Liver (tissue), 9 donors: Measurements from ENCODE around the gene NR2F1. TPM values are rescaled to one million over a fixed set of nuclear protein-coding genes. Genes with fewer than 3 reads are reported as not detected.

Experiments
- DNase-seq: peaks from one replicate; pipeline ENCODE4 v3.0.0-alpha.2; 2017; ENCODE audit warnings: low spot score
- H3K27ac ChIP-seq, 2 donors: one replicate each; pipeline ENCODE4 v1.7.0; 2013; ENCODE audit warnings: inconsistent platforms in 2 of 2, low read length in 2 of 2, control low read depth in 1 of 2, low read depth in 1 of 2, mild to moderate bottlenecking in 1 of 2
- H3K27me3 ChIP-seq, 4 donors: one replicate each; pipeline versions ENCODE4 v1.6.1 to v1.7.0; 2013; ENCODE audit warnings: low read length in 3 of 4, inconsistent platforms in 1 of 4, mild to moderate bottlenecking in 1 of 4, moderate library complexity in 1 of 4; ENCODE audit not compliant: control insufficient read depth in 4 of 4, insufficient read depth in 4 of 4
- H3K36me3 ChIP-seq, 4 donors: one replicate each; pipeline versions ENCODE4 v1.6.1 to v1.7.0; 2013; ENCODE audit warnings: low read length in 3 of 4, mild to moderate bottlenecking in 3 of 4, low read depth in 1 of 4, moderate library complexity in 1 of 4; ENCODE audit not compliant: control insufficient read depth in 4 of 4, insufficient read depth in 3 of 4
- H3K4me1 ChIP-seq, 4 donors: one replicate each; pipeline versions ENCODE4 v1.6.1 to v1.7.0; 2013; ENCODE audit warnings: low read length in 3 of 4, mild to moderate bottlenecking in 3 of 4, moderate library complexity in 1 of 4; ENCODE audit not compliant: control insufficient read depth in 4 of 4, insufficient read depth in 4 of 4
- H3K4me3 ChIP-seq, 3 donors: one replicate each; pipeline versions ENCODE4 v1.6.1 to v1.7.0; 2013; ENCODE audit warnings: low read length in 3 of 3, control low read depth in 1 of 3, low read depth in 1 of 3, mild to moderate bottlenecking in 1 of 3
- H3K9ac ChIP-seq, 2 donors: one replicate each; pipeline ENCODE4 v1.7.0; 2013; ENCODE audit warnings: low read length in 2 of 2, mild to moderate bottlenecking in 2 of 2, moderate library complexity in 2 of 2, control low read depth in 1 of 2, low read depth in 1 of 2
- H3K9me3 ChIP-seq, 4 donors: one replicate each; pipeline versions ENCODE4 v1.6.1 to v1.7.0; 2013; ENCODE audit warnings: low read length in 3 of 4; ENCODE audit not compliant: control insufficient read depth in 4 of 4
- CTCF ChIP-seq: fragments of 150-350 bp; IDR thresholded peaks from 2 replicates; pipeline ENCODE4 v1.5.1; 2017; ENCODE audit warnings: improper control_type of control experiment, low read depth, low read length; ENCODE audit not compliant: missing input control
- EGR1 ChIP-seq, 2 donors: IDR thresholded peaks; 2 replicates each; pipeline ENCODE4 v1.6.1; 2016 to 2018; ENCODE audit warnings: antibody characterized with exemption in 2 of 2, low read depth in 2 of 2
- FOXA2 ChIP-seq: IDR thresholded peaks from 2 replicates; pipeline ENCODE4 v1.6.1; 2016; ENCODE audit warnings: antibody characterized with exemption
- HNF4G ChIP-seq: IDR thresholded peaks from 2 replicates; pipeline ENCODE4 v1.6.1; 2016; ENCODE audit warnings: antibody characterized with exemption
- JUND ChIP-seq, 2 donors: IDR thresholded peaks; 2 replicates each; pipeline ENCODE4 v1.6.1; 2016; ENCODE audit warnings: antibody characterized with exemption in 2 of 2
- NR2F2 ChIP-seq: IDR thresholded peaks from 2 replicates; pipeline ENCODE4 v1.6.1; 2016; ENCODE audit warnings: antibody characterized with exemption
- RAD21 ChIP-seq, 2 donors: IDR thresholded peaks; 2 replicates each; pipeline ENCODE4 v1.6.1; 2016; ENCODE audit warnings: antibody characterized with exemption in 2 of 2, mild to moderate bottlenecking in 2 of 2
- RXRA ChIP-seq, 2 donors: IDR thresholded peaks; 2 replicates each; pipeline ENCODE4 v1.6.1; 2017 to 2018; ENCODE audit warnings: antibody characterized with exemption in 2 of 2, mild to moderate bottlenecking in 1 of 2
- SP1 ChIP-seq: IDR thresholded peaks from 2 replicates; pipeline ENCODE4 v1.6.1; 2018; ENCODE audit warnings: antibody characterized with exemption, mild to moderate bottlenecking
- TAF1 ChIP-seq: conservative IDR thresholded peaks from 2 replicates; pipeline ENCODE4 v1.6.1; 2016; ENCODE audit warnings: antibody characterized with exemption, mild to moderate bottlenecking
- YY1 ChIP-seq: IDR thresholded peaks from 2 replicates; pipeline ENCODE4 v1.6.1; 2016; ENCODE audit warnings: antibody characterized with exemption, mild to moderate bottlenecking
- WGBS: extraction: QIAGEN DNeasy Blood & Tissue Kit; methylation state at CpG from one replicate; pipeline ENCODE4 v1.1.7; 2013; 5-methylcytosine and 5-hydroxymethylcytosine counted together
- polyA plus RNA-seq, 2 donors: library from polyadenylated mRNA; stranded (reverse) in 1 of 2; unstranded in 1 of 2; fragments of 200-250 nt in 1 of 2; fragments of >200 nt in 1 of 2; fragmentation: Nextera tagmentation in 1 of 2; extraction: Ambion mirVana in 1 of 2; gene quantifications; one replicate each; pipeline versions ENCODE4 v1.2.1 to v1.2.3, GENCODE V29; 2013 to 2015
- total RNA-seq, 2 donors: library from RNA; depleted of rRNA; stranded (reverse); fragments of >200 nt; gene quantifications; one replicate each; pipeline ENCODE4 v1.2.3, GENCODE V29; 2014
- TF ChIP-seq, protein P1 (sequence below): IDR thresholded peaks from 2 replicates; pipeline ENCODE4 v1.6.1; 2016; ENCODE audit warnings: antibody characterized with exemption
- donor health status: healthy.
- donor health status: healthy.
- donor health status: healthy.
- donor health status: healthy.
- donor health status: healthy.

The NR2F1 gene
- total and polyA plus RNA-seq, 4 donors = 3.9 to 13.0 (median 10.6) TPM

GRCh38 chr5:93577854-93578812 is 4.9 kb upstream of the NR2F1 start:
- H3K27me3 ChIP-seq = peaks cover 2 to 27% (median 5%) of the 10 kb centered on the region in 4 donors
- no peak for DNase-seq
- H3K36me3 ChIP-seq = no peaks in the 10 kb centered on the region
- WGBS = 62% methylated on average over 25 of the region's 25 CpGs
- H3K9ac ChIP-seq = no peak overlapping the region
- H3K9me3 ChIP-seq = no peaks in the 10 kb centered on the region
- no peak overlapping the region for H3K4me3 ChIP-seq
- H3K4me1 ChIP-seq = peaks cover 2 to 34% (median 21%) of the 10 kb centered on the region in 4 donors
- TF ChIP-seq CTCF (no peak), RXRA (IDR thresholded peaks at IDR 0.05) (no peak), JUND (IDR thresholded peaks at IDR 0.05) (no peak), NR2F2 (no peak), SP1 (no peak), FOXA2 (no peak), RAD21 (IDR thresholded peaks at IDR 0.05) (no peak), EGR1 (IDR thresholded peaks at IDR 0.05; ENCODE audit: low read depth in 2 of 2) (no peak), TAF1 (no peak), YY1 (no peak)
- TF ChIP-seq, protein P1, sequence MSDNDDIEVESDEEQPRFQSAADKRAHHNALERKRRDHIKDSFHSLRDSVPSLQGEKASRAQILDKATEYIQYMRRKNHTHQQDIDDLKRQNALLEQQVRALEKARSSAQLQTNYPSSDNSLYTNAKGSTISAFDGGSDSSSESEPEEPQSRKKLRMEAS = no peak
- peak overlapping the region; percentile 58 to 86 for H3K27ac ChIP-seq

- H3K27ac ChIP-seq = peak overlapping the region; percentile 58 to 86
- no peaks in the 10 kb centered on the region for H3K36me3 ChIP-seq
- no peaks in the 10 kb centered on the region for H3K9me3 ChIP-seq
- H3K4me1 ChIP-seq = peaks cover 2 to 42% (median 27%) of the 10 kb centered on the region in 4 donors
- H3K4me3 ChIP-seq = peak overlapping the region in 1 of 3 donors; percentile 56
- H3K9ac ChIP-seq = no peak overlapping the region
- 20% methylated on average over 49 of the region's 49 CpGs for WGBS
- DNase-seq = no peak
- H3K27me3 ChIP-seq = peaks cover 1 to 21% (median 3%) of the 10 kb centered on the region in 4 donors
- TF ChIP-seq HNF4G (no peak), RAD21 (IDR thresholded peaks at IDR 0.05) (peak in 1 of 2 donors; percentile 14), NR2F2 (peak; percentile 13)
These were observed 4.0 kb upstream of the NR2F1 start for GRCh38 chr5:93578813-93579691.

DNA sequence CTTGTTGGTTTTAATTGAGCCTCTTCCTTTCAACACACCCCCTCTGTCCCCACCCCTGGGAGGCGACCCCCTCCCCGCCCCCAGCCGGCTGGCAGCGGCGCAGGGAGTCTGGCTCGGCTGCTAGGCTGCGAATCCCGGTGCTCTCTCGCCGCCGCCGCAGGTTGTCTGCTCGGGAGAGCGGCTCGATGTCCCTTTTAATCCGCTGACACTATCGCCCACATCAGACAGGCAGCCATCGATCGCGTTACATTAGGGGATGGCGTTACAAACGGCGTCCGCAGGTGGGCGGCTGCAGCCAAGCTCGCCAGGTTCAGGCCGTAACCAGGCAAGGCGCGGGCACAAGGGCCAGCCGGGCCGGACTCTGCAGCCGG is 3.3 kb upstream of the NR2F1 start:
- TF ChIP-seq RAD21 (IDR thresholded peaks at IDR 0.05) (peak in 1 of 2 donors; percentile 10), RXRA (IDR thresholded peaks at IDR 0.05) (no peak)
- H3K9ac ChIP-seq = peak overlapping the region in 1 of 2 donors; percentile 88

More for the DNA sequence above, 3.3 kb upstream of the NR2F1 start:
- no peaks in the 10 kb centered on the region for H3K9me3 ChIP-seq
- peak overlapping the region; percentile 56 to 72 (median 62) for H3K4me3 ChIP-seq
- H3K36me3 ChIP-seq = no peaks in the 10 kb centered on the region
- WGBS = under 1% methylated on average over 32 of the region's 32 CpGs
- no peak for DNase-seq
- H3K27me3 ChIP-seq = peaks cover 0 to 21% (median 2%) of the 10 kb centered on the region in 4 donors
- peak overlapping the region; percentile 58 to 86 for H3K27ac ChIP-seq
- H3K4me1 ChIP-seq = peaks cover 2 to 45% (median 27%) of the 10 kb centered on the region in 4 donors
